Dendritic cell treated with granulocyte-macrophage colony-stimulating factor and Interleukin-4, amounts not matched to agents 40 ng/mL and 50 ng/mL, for 4 days (primary cell): ENCODE results near the gene EIF2AK3.
A peak's percentile ranks its signal among the peaks of the same experiment; 100 is the strongest.
"Not testable (repeated sequence)": the region's sequence is repeated elsewhere in the genome, so short reads cannot be mapped to it uniquely, and the experiment has no call there.

Source experiments
- H3K27ac Mint-ChIP-seq: one replicate; pipeline ENCODE4 v1.8.0; 2022; ENCODE audit warnings: mild to moderate bottlenecking, mixed read lengths
- H3K27me3 Mint-ChIP-seq: one replicate; pipeline ENCODE4 v1.8.0; 2022; ENCODE audit warnings: mild to moderate bottlenecking, mixed read lengths
- H3K36me3 Mint-ChIP-seq: one replicate; pipeline ENCODE4 v1.8.0; 2022; ENCODE audit warnings: low read depth, mixed read lengths
- H3K4me1 Mint-ChIP-seq: one replicate; pipeline ENCODE4 v1.8.0; 2022; ENCODE audit warnings: low read depth, mixed read lengths
- H3K4me3 Mint-ChIP-seq: one replicate; pipeline ENCODE4 v1.8.0; 2022; ENCODE audit warnings: mild to moderate bottlenecking, moderate library complexity, mixed read lengths
- H3K9me3 Mint-ChIP-seq: one replicate; pipeline ENCODE4 v1.8.0; 2022; ENCODE audit warnings: mixed read lengths
- intact Hi-C: fragments of 100-400 bp; cut with micrococcal nuclease; formaldehyde crosslinking; loops from one replicate; pipeline ENCODE4 v1.15.0; 2022

The EIF2AK3 gene

GRCh38 chr2:88623831-88624465 is 3.3 kb downstream of the EIF2AK3 start:
- H3K9me3 Mint-ChIP-seq, H3K27ac Mint-ChIP-seq, intact Hi-C loops, H3K4me1 Mint-ChIP-seq, H3K27me3 Mint-ChIP-seq, H3K36me3 Mint-ChIP-seq, H3K4me3 Mint-ChIP-seq: not testable (repeated sequence)

GRCh38 chr2:88622307-88622706 is 5.0 kb downstream of the EIF2AK3 start:
- Mint-ChIP-seq H3K4me3 (no peak overlapping the region), H3K9me3 (no peaks in the 10 kb centered on the region), H3K27ac (no peak overlapping the region), H3K4me1 (peaks cover 10% of the 10 kb centered on the region), H3K36me3 (no peaks in the 10 kb centered on the region), H3K27me3 (no peaks in the 10 kb centered on the region)
- intact Hi-C loops: no loop called here

- Mint-ChIP-seq H3K9me3 (no peaks in the 10 kb centered on the region), H3K4me3 (no peak overlapping the region), H3K4me1 (peaks cover 10% of the 10 kb centered on the region), H3K36me3 (no peaks in the 10 kb centered on the region), H3K27me3 (no peaks in the 10 kb centered on the region), H3K27ac (no peak overlapping the region)
- intact Hi-C loops: no loop called here
Observed at GRCh38 chr2:88621432-88621831, 5.8 kb downstream of the EIF2AK3 start.

GRCh38 chr2:88620015-88620414 is 7.2 kb downstream of the EIF2AK3 start:
- Mint-ChIP-seq H3K27ac (no peak overlapping the region), H3K4me3 (no peak overlapping the region), H3K4me1 (peaks cover 10% of the 10 kb centered on the region), H3K9me3 (no peaks in the 10 kb centered on the region), H3K36me3 (no peaks in the 10 kb centered on the region), H3K27me3 (no peaks in the 10 kb centered on the region)
- intact Hi-C loops: no loop called here

GRCh38 chr2:88615822-88616221 is 11.4 kb downstream of the EIF2AK3 start:
- Mint-ChIP-seq H3K36me3 (no peaks in the 10 kb centered on the region), H3K9me3 (no peaks in the 10 kb centered on the region), H3K27ac (no peak overlapping the region), H3K27me3 (no peaks in the 10 kb centered on the region), H3K4me1 (peaks cover 10% of the 10 kb centered on the region), H3K4me3 (no peak overlapping the region)
- intact Hi-C loops: no loop called here

- Mint-ChIP-seq H3K4me3 (no peak overlapping the region), H3K4me1 (peaks cover 4% of the 10 kb centered on the region), H3K27ac (no peak overlapping the region), H3K27me3 (no peaks in the 10 kb centered on the region), H3K9me3 (no peaks in the 10 kb centered on the region), H3K36me3 (no peaks in the 10 kb centered on the region)
- intact Hi-C loops: no loop called here
Observed at GRCh38 chr2:88614497-88615157, 12.6 kb downstream of the EIF2AK3 start.

GRCh38 chr2:88613921-88614320 is 13.3 kb downstream of the EIF2AK3 start:
- intact Hi-C loops: no loop called here
- Mint-ChIP-seq H3K36me3 (no peaks in the 10 kb centered on the region), H3K9me3 (no peaks in the 10 kb centered on the region), H3K27ac (no peak overlapping the region), H3K27me3 (no peaks in the 10 kb centered on the region), H3K4me3 (no peak overlapping the region), H3K4me1 (no peaks in the 10 kb centered on the region)

- intact Hi-C loops: no loop called here
- Mint-ChIP-seq H3K4me3 (no peak overlapping the region), H3K4me1 (peaks cover 11% of the 10 kb centered on the region), H3K27me3 (no peaks in the 10 kb centered on the region), H3K36me3 (no peaks in the 10 kb centered on the region), H3K27ac (no peak overlapping the region), H3K9me3 (no peaks in the 10 kb centered on the region)
Observed at GRCh38 chr2:88608184-88608583, 19.1 kb downstream of the EIF2AK3 start.

GRCh38 chr2:88607416-88607815 is 19.8 kb downstream of the EIF2AK3 start:
- intact Hi-C loops: no loop called here
- H3K9me3 Mint-ChIP-seq: no peaks in the 10 kb centered on the region
- H3K27ac Mint-ChIP-seq: no peak overlapping the region
- no peaks in the 10 kb centered on the region for H3K36me3 Mint-ChIP-seq
- peaks cover 16% of the 10 kb centered on the region for H3K4me1 Mint-ChIP-seq
- no peaks in the 10 kb centered on the region for H3K27me3 Mint-ChIP-seq
- no peak overlapping the region for H3K4me3 Mint-ChIP-seq

GRCh38 chr2:88606371-88607030 is 20.8 kb downstream of the EIF2AK3 start:
- Mint-ChIP-seq H3K27ac (no peak overlapping the region), H3K4me1 (peaks cover 21% of the 10 kb centered on the region), H3K9me3 (no peaks in the 10 kb centered on the region), H3K4me3 (no peak overlapping the region), H3K36me3 (no peaks in the 10 kb centered on the region), H3K27me3 (no peaks in the 10 kb centered on the region)
- intact Hi-C loops: no loop called here

GRCh38 chr2:88603146-88603545 is 24.1 kb downstream of the EIF2AK3 start:
- Mint-ChIP-seq H3K27me3 (no peaks in the 10 kb centered on the region), H3K4me1 (peaks cover 39% of the 10 kb centered on the region), H3K9me3 (no peaks in the 10 kb centered on the region), H3K27ac (no peak overlapping the region), H3K4me3 (no peak overlapping the region), H3K36me3 (no peaks in the 10 kb centered on the region)
- intact Hi-C loops: no loop called here

GRCh38 chr2:88602022-88602421 is 25.2 kb downstream of the EIF2AK3 start:
- Mint-ChIP-seq H3K4me3 (no peak overlapping the region), H3K4me1 (peaks cover 39% of the 10 kb centered on the region), H3K9me3 (no peaks in the 10 kb centered on the region), H3K27me3 (no peaks in the 10 kb centered on the region), H3K27ac (no peak overlapping the region), H3K36me3 (no peaks in the 10 kb centered on the region)
- intact Hi-C loops: no loop called here

GRCh38 chr2:88601286-88601685 is 26.0 kb downstream of the EIF2AK3 start:
- H3K4me1 Mint-ChIP-seq: peaks cover 39% of the 10 kb centered on the region
- H3K4me3 Mint-ChIP-seq: no peak overlapping the region
- peak overlapping the region; percentile 17 for H3K27ac Mint-ChIP-seq
- no peaks in the 10 kb centered on the region for H3K9me3 Mint-ChIP-seq
- H3K36me3 Mint-ChIP-seq: no peaks in the 10 kb centered on the region
- intact Hi-C loops: loop anchor here (2.0 kb wide), 1 partner anchor 28 kb away; no protein-coding TSS in a partner anchor
- H3K27me3 Mint-ChIP-seq: no peaks in the 10 kb centered on the region

GRCh38 chr2:88600038-88600465 is 27.2 kb downstream of the EIF2AK3 start:
- no peak overlapping the region for H3K4me3 Mint-ChIP-seq
- H3K4me1 Mint-ChIP-seq: peaks cover 39% of the 10 kb centered on the region
- intact Hi-C loops: loop anchor here (2.0 kb wide), 1 partner anchor 29 kb away; no protein-coding TSS in a partner anchor
- no peaks in the 10 kb centered on the region for H3K27me3 Mint-ChIP-seq
- H3K9me3 Mint-ChIP-seq: no peaks in the 10 kb centered on the region
- no peak overlapping the region for H3K27ac Mint-ChIP-seq
- H3K36me3 Mint-ChIP-seq: peaks cover 5% of the 10 kb centered on the region
